H1 (cell line): ENCODE results near the gene GPR176. TPM values are rescaled to one million over a fixed set of nuclear protein-coding genes. Genes with fewer than 3 reads are reported as not detected.

ENCODE experiments used
- CTCF ChIA-PET: fragments of 300-600 bp; sonication (Branson Sonifier 250); formaldehyde crosslinking; loops from one replicate; lab custom pipeline; 2021; ENCODE audit not compliant: partially characterized antibody; lab: Charles Lee
- POLR2A ChIA-PET: fragments of 300-600 bp; sonication (Branson Sonifier 250); formaldehyde crosslinking; loops from one replicate; lab custom pipeline; 2021; ENCODE audit warnings: inconsistent platforms; ENCODE audit not compliant: partially characterized antibody; lab: Charles Lee
- DNase-seq, 2 experiments: peaks; one replicate each; pipeline versions ENCODE4 v3.0.0 to v3.0.0-alpha.2; 2010 to 2022; ENCODE audit warnings: low spot score in 2 of 2, low read depth in 1 of 2, mixed read lengths in 1 of 2
- FAIRE-seq: peaks from 2 replicates; lab custom pipeline; 2011; peaks lifted over from hg19 to GRCh38; lab: Jason Lieb, UNC
- H2AFZ ChIP-seq: 2 replicates; pipeline ENCODE4 v1.8.1; 2012; ENCODE audit warnings: low read length, inconsistent platforms
- H2AK5ac ChIP-seq: 2 replicates; pipeline ENCODE4 v1.6.1; 2013; ENCODE audit warnings: low read depth, low read length
- H2BK120ac ChIP-seq: replicated peaks from 2 replicates; pipeline ENCODE3; 2013; ENCODE audit warnings: low read depth, low read length, inconsistent platforms
- H2BK12ac ChIP-seq: 2 replicates; pipeline ENCODE4 v1.6.1; 2013; ENCODE audit warnings: low read depth, low read length
- H2BK15ac ChIP-seq: 2 replicates; pipeline ENCODE4 v1.6.1; 2013; ENCODE audit warnings: low read length
- H2BK20ac ChIP-seq: 2 replicates; pipeline ENCODE4 v1.6.1; 2013; ENCODE audit warnings: low read length
- H2BK5ac ChIP-seq: 2 replicates; pipeline ENCODE4 v1.6.1; 2013; ENCODE audit warnings: low read depth, low read length
- H3K14ac ChIP-seq: 2 replicates; pipeline ENCODE4 v1.6.1; 2013; ENCODE audit warnings: inconsistent platforms; ENCODE audit not compliant: insufficient read length
- H3K18ac ChIP-seq: 2 replicates; pipeline ENCODE4 v1.6.1; 2013; ENCODE audit warnings: low read length; ENCODE audit errors: extremely low read depth
- H3K23ac ChIP-seq: 2 replicates; pipeline ENCODE4 v1.6.1; 2013; ENCODE audit warnings: inconsistent platforms; ENCODE audit not compliant: insufficient read length
- H3K23me2 ChIP-seq: 2 replicates; pipeline ENCODE4 v1.6.1; 2013; ENCODE audit warnings: low read depth, low read length
- H3K27ac ChIP-seq: 2 replicates; pipeline ENCODE4 v1.6.1; 2011; ENCODE audit warnings: low read depth, low read length, inconsistent platforms
- H3K27me3 ChIP-seq, 4 experiments: replicated peaks in 1 of 4; 1 replicate in 1 of 4; 2 replicates in 3 of 4; pipeline versions ENCODE4 v1.6.1 to v1.8.1; 2011 to 2013; ENCODE audit warnings: low read length in 3 of 4, mild to moderate bottlenecking in 3 of 4, inconsistent platforms in 2 of 4, mixed read lengths in 2 of 4, moderate library complexity in 1 of 4; ENCODE audit not compliant: control insufficient read depth in 3 of 4, insufficient read depth in 3 of 4; ENCODE audit errors: extremely low read depth in 1 of 4
- H3K36me3 ChIP-seq, 4 experiments: 2 replicates each; pipeline versions ENCODE4 v1.6.1 to v1.8.1; 2011 to 2013; ENCODE audit warnings: mild to moderate bottlenecking in 4 of 4, low read length in 3 of 4, moderate library complexity in 2 of 4, control low read depth in 1 of 4, inconsistent platforms in 1 of 4; ENCODE audit not compliant: insufficient read depth in 4 of 4, control insufficient read depth in 2 of 4
- H3K4ac ChIP-seq: replicated peaks from 2 replicates; pipeline ENCODE3; 2013; ENCODE audit warnings: low read length, low read depth, mixed read lengths, inconsistent platforms; ENCODE audit not compliant: insufficient read length
- H3K4me1 ChIP-seq, 4 experiments: replicated peaks in 1 of 4; 1 replicate in 1 of 4; 2 replicates in 3 of 4; pipeline versions ENCODE4 v1.6.1 to v1.8.1; 2011 to 2013; ENCODE audit warnings: low read length in 3 of 4, inconsistent platforms in 2 of 4, mixed read lengths in 1 of 4; ENCODE audit not compliant: insufficient read depth in 4 of 4, control insufficient read depth in 3 of 4
- H3K4me2 ChIP-seq, 2 experiments: 2 replicates each; pipeline versions ENCODE4 v1.6.1 to v1.8.1; 2011 to 2013; ENCODE audit warnings: low read depth in 2 of 2, low read length in 2 of 2, control low read depth in 1 of 2, inconsistent platforms in 1 of 2, mild to moderate bottlenecking in 1 of 2; ENCODE audit not compliant: insufficient read depth in 1 of 2
- H3K4me3 ChIP-seq, 4 experiments: fragments of 200-600, 300-600 bp in 1 of 4; sonication (generic), shearing (Covaris generic), sonication (Bioruptor Twin) in 1 of 4; 2 replicates each; pipeline versions ENCODE4 v1.5.1 to v1.8.1; 2011 to 2016; ENCODE audit warnings: low read length in 4 of 4, low read depth in 3 of 4, control low read depth in 2 of 4, inconsistent platforms in 2 of 4, mild to moderate bottlenecking in 2 of 4, mixed read lengths in 1 of 4, moderate library complexity in 1 of 4; ENCODE audit not compliant: insufficient read depth in 2 of 4; ENCODE audit errors: extremely low read depth in 1 of 4
- H3K56ac ChIP-seq: replicated peaks from 2 replicates; pipeline ENCODE3; 2013; ENCODE audit warnings: low read depth, mild to moderate bottlenecking, mixed read lengths, low read length, inconsistent platforms; ENCODE audit not compliant: insufficient read length
- H3K79me1 ChIP-seq: 2 replicates; pipeline ENCODE4 v1.6.1; 2013; ENCODE audit warnings: low read depth, low read length, control low read depth
- H3K79me2 ChIP-seq, 2 experiments: 2 replicates each; pipeline versions ENCODE4 v1.6.1 to v1.8.1; 2012 to 2013; ENCODE audit warnings: low read length in 2 of 2, mild to moderate bottlenecking in 2 of 2, inconsistent platforms in 1 of 2; ENCODE audit not compliant: insufficient read depth in 2 of 2, control insufficient read depth in 1 of 2
- H3K9ac ChIP-seq, 4 experiments: replicated peaks in 1 of 4; 1 replicate in 1 of 4; 2 replicates in 3 of 4; pipeline versions ENCODE4 v1.6.1 to v1.8.1; 2011 to 2013; ENCODE audit warnings: low read depth in 3 of 4, low read length in 3 of 4, control low read depth in 2 of 4, mild to moderate bottlenecking in 2 of 4, moderate library complexity in 2 of 4, inconsistent platforms in 1 of 4; ENCODE audit errors: extremely low read depth in 1 of 4
- H3K9me3 ChIP-seq, 2 experiments: 2 replicates each; pipeline versions ENCODE4 v1.6.1 to v1.8.1; 2012 to 2013; ENCODE audit warnings: mild to moderate bottlenecking in 2 of 2, moderate library complexity in 2 of 2, control low read depth in 1 of 2, inconsistent platforms in 1 of 2, low read depth in 1 of 2, low read length in 1 of 2, mixed read lengths in 1 of 2; ENCODE audit not compliant: insufficient read depth in 2 of 2
- H4K20me1 ChIP-seq, 2 experiments: replicated peaks in 1 of 2; 2 replicates each; pipeline versions ENCODE3 to v1.8.1; 2011 to 2013; ENCODE audit warnings: inconsistent platforms in 2 of 2, low read length in 2 of 2, mild to moderate bottlenecking in 1 of 2; ENCODE audit not compliant: insufficient read depth in 2 of 2, control insufficient read depth in 1 of 2
- H4K5ac ChIP-seq: 2 replicates; pipeline ENCODE4 v1.6.1; 2013; ENCODE audit warnings: low read length, low read depth, mixed read lengths, inconsistent platforms; ENCODE audit not compliant: insufficient read length
- H4K8ac ChIP-seq: 2 replicates; pipeline ENCODE4 v1.8.0; 2013; ENCODE audit warnings: mild to moderate bottlenecking, moderate library complexity, low read length, inconsistent platforms; ENCODE audit not compliant: insufficient read depth; ENCODE audit errors: extremely low read depth
- H4K91ac ChIP-seq: replicated peaks from 2 replicates; pipeline ENCODE3; 2013; ENCODE audit warnings: low read length, mixed read lengths, inconsistent platforms; ENCODE audit not compliant: insufficient read length
- SRF ChIP-seq: IDR thresholded peaks from 2 replicates; pipeline ENCODE4 v1.6.1; 2011; ENCODE audit warnings: mild to moderate bottlenecking, low read depth, low read length, moderate library complexity
- WGBS, 2 experiments: shearing (Covaris generic) in 1 of 2; methylation state at CpG; one replicate each; pipeline versions ENCODE4 v1.1.6 to v1.1.7; 2013 to 2015; ENCODE audit warnings: low lambda C conversion rate in 2 of 2, mixed read lengths in 2 of 2, inconsistent platforms in 1 of 2, low coverage in 1 of 2, missing lambda C conversion rate in 1 of 2; ENCODE audit not compliant: insufficient replicate concordance in 2 of 2, insufficient coverage in 1 of 2, insufficient read length in 1 of 2; ENCODE audit errors: extremely low coverage in 1 of 2, missing lambda C conversion rate in 1 of 2; 5-methylcytosine and 5-hydroxymethylcytosine counted together
- polyA plus RNA-seq, 7 experiments: library from polyadenylated mRNA; depleted of rRNA in 3 of 7; stranded (reverse) in 5 of 7; unstranded in 2 of 7; fragments of >200 nt in 5 of 7; fragments of 200-250 nt in 2 of 7; gene quantifications; 1 replicate in 5 of 7; 2 replicates in 1 of 7; 4 replicates in 1 of 7; pipeline versions ENCODE4 v1.2.1 to v1.2.3, GENCODE V29; 2011 to 2013; ENCODE audit warnings: missing spikeins in 2 of 7, mixed read lengths in 2 of 7
- total RNA-seq: library from RNA; stranded (reverse); fragmentation: NEBNext Ultra II Directional; extraction: Animal tissue kit (Norgen Biotek cat#: 25700); gene quantifications from 2 replicates; pipeline ENCODE4 v1.2.1, GENCODE V29; 2021

GPR176 gene
- total and polyA plus RNA-seq, 2 of the 8 experiments (the other 6 are each of a cell fraction or from before 2014, with no cell fraction given) = 190 to 281 TPM

DNA sequence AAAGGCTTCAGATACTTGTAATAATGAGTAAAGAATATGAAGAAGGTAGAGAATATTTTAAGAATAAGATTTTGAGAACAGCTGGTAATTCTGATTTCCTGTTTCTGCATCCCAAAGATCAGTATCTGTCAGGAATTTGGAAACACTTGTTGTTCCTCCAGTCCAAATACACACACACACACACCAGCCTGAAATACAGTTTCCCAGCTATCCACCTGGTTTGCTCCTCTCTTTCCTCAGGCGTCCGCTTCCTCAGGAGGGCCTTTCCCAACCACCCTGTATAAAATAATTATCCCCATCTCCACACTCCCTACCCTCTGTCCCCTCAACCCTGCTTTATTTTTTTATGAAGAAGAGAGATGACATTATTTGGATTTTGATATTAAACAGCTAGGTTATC, 135.4 kb downstream of the GPR176 start:
- peak overlapping the region; percentile 26 to 99; a peak in 2 of 4 replicates for H3K4me2 ChIP-seq
- H3K18ac ChIP-seq = no peak overlapping the region
- no peak overlapping the region for H4K5ac ChIP-seq
- no peaks in the 10 kb centered on the region for H3K27me3 ChIP-seq
- no peak for FAIRE-seq
- H3K9me3 ChIP-seq = no peaks in the 10 kb centered on the region
- H2BK20ac ChIP-seq = no peak overlapping the region
- no peak overlapping the region for H3K14ac ChIP-seq
- H4K8ac ChIP-seq = no peak overlapping the region
- no peak overlapping the region for H4K91ac ChIP-seq
- H3K27ac ChIP-seq = no peak overlapping the region
- no peak overlapping the region for H3K9ac ChIP-seq
- no peak for TF ChIP-seq SRF
- no peak overlapping the region for H2BK120ac ChIP-seq
- H2BK12ac ChIP-seq = no peak overlapping the region
- no peaks in the 10 kb centered on the region for H3K79me1 ChIP-seq
- H3K56ac ChIP-seq = no peak overlapping the region
- H3K23me2 ChIP-seq = peaks cover 7% of the 10 kb centered on the region
- H2AFZ ChIP-seq = no peak overlapping the region
- no peak overlapping the region for H3K23ac ChIP-seq
- peak overlapping the region in 1 of 4 experiments; percentile 88; a peak in 2 of 8 replicates for H3K4me3 ChIP-seq
- H2BK5ac ChIP-seq = no peak overlapping the region
- H3K36me3 ChIP-seq = no peaks in the 10 kb centered on the region
- no peak overlapping the region for H2BK15ac ChIP-seq
- H3K79me2 ChIP-seq = peaks cover 0 to 17% of the 10 kb centered on the region in 2 experiments; a peak in 2 of 4 replicates
- no peaks in the 10 kb centered on the region for H4K20me1 ChIP-seq
- CTCF ChIA-PET = interaction anchor here (0.6 to 2.0 kb wide), 3 partner anchors 33 to 147 kb away, joined by 3 to 9 read pairs (median 4); no protein-coding TSS in a partner anchor
- peaks cover 2 to 27% (median 23%) of the 10 kb centered on the region in 4 experiments; a peak in 6 of 7 replicates for H3K4me1 ChIP-seq
- H3K4ac ChIP-seq = no peak overlapping the region
- H2AK5ac ChIP-seq = no peak overlapping the region
- 86% methylated on average over 2 of the region's 2 CpGs; no CpG with 5 or more reads in 1 of the 2 experiments for WGBS, 2 experiments
- POLR2A ChIA-PET = interaction anchor here (1.0 kb wide), 1 partner anchor 147 kb away, joined by 4 read pairs; no protein-coding TSS in a partner anchor
- DNase-seq = no peak
